GM18520 (cell line): ENCODE data around the gene VILL.
"Not testable (repeated sequence)": the region's sequence is repeated elsewhere in the genome, so short reads cannot be mapped to it uniquely, and the experiment has no call there.

Source experiments
- ATAC-seq: cut with Tn5 transposase; IDR thresholded peaks from one replicate; pipeline ENCODE4 v1.9.1; 2021; ENCODE audit not compliant: unreplicated experiment

VILL gene

DNA sequence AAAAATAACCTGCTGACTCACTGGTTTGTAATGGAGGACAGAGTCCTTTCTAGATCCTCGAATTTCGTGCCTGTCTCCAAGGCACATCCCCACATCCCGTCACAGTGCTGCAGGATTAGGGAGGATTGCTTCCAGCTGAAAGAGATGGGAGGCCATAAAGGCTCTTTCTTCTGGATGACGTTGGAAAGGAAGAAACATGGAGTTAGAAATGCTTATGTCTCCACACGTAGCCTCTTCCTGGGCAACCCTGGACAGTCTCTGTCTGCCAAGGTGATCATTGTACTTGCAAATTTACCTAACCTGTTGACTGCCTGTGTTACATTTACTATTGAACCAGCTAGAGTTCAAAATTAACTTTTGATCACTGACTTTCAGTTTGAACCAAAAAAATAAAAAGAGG, 27.6 kb upstream of the VILL start:
- ATAC-seq = no peak

DNA sequence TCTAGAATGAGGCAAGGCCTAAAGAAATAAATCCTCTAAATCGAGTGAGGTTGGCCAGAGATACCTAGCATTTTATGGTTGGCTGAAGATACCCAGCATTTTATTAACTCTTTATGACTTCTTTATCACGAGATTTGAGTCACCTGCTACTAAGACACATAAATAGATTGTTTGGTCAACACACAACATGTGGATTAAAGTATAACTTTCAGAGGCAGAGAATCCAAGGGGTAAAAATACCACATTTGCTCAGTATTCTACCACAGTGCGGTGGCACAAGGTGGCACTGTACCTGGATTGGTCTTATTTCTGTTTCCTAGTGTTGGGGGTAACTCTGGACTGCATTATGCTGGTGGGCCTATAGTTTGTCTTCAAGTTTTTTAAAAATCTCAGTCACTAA, 27.0 kb upstream of the VILL start:
- ATAC-seq = no peak

DNA sequence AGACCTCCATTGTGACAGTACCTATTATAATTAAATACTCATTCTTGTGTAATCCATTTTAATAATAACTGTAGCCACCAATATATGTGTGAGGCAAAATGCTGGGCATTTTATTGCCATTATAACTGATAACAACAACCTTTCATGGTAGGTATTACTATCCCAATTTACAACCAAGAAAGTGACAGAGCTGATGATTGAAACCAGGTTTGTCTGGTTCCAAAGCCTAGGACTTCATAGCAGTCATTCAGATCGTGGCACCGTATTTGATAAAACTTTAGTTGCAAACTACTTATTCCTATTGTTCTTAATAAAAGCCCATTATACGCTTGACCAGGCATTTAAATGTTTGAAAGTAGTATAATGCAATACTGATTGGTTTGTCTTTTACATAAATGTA, 26.4 kb upstream of the VILL start:
- no peak for ATAC-seq

DNA sequence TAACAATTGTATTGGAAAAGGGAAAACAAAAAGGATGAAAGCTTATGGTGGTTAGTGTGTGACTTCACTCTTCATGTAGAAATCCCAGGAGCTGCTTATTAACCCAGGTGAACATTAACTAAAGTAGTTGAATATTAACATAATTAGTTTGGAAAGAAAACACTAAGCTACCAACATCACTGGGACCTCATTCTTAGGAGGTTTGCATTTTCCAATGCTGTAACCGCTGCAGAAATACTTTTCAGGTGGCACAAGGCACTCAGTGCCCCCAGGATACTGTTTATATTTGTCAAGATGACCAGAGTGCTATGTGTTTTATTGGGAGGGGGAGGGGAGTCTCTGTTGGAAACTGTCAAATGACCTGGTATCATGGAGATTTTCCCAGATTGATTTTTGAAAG, 25.9 kb upstream of the VILL start:
- ATAC-seq = no peak

DNA sequence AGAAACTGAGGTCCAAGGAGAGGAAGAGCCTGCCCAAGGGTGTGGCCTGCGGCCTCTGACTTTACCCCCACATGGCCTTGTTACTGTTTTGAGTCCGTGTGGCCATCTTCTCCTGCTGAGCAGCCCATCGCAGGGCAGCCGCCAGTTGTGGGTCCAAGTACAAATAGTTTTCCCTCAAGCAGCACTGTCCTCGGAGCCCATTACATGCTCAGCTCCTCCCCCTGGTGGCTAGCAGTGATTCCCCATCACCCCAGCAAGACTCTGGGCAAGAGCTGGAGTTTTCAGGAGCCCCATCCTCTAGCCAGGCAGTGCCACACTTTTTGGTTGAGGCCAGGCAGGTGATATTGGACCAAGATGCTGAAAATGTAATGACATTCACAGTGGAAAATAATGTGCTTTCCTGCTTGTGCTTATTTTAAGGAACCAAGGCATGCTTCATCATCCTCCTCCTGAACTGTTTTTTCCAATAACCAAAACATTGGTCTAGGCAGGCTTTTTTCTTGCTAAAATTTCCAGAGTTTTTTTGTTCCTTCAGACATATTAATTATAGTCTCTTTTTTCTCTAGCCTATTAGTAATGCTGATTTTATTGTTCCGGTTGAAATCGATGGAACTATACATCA, 23.2 kb upstream of the VILL start:
- no peak for ATAC-seq

DNA sequence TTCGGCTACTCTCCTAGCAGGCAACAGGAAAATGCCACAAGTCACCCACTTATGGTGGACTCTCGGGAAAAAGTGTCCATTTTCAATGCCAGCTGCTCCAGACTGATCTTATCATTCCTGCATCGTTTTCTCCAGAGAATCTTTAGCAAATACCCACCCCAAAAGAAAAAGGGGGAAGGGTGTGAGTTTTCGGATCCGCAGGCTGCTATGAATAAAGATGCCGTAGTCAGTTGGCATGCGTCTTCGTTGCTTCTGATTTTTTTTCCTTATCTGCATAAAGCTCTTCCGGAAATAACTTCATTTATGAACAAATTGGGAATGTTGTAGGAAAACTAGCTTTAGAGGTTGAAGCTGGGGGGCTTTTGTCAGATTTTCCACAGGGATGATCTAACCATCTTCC, 22.4 kb upstream of the VILL start:
- no peak for ATAC-seq

DNA sequence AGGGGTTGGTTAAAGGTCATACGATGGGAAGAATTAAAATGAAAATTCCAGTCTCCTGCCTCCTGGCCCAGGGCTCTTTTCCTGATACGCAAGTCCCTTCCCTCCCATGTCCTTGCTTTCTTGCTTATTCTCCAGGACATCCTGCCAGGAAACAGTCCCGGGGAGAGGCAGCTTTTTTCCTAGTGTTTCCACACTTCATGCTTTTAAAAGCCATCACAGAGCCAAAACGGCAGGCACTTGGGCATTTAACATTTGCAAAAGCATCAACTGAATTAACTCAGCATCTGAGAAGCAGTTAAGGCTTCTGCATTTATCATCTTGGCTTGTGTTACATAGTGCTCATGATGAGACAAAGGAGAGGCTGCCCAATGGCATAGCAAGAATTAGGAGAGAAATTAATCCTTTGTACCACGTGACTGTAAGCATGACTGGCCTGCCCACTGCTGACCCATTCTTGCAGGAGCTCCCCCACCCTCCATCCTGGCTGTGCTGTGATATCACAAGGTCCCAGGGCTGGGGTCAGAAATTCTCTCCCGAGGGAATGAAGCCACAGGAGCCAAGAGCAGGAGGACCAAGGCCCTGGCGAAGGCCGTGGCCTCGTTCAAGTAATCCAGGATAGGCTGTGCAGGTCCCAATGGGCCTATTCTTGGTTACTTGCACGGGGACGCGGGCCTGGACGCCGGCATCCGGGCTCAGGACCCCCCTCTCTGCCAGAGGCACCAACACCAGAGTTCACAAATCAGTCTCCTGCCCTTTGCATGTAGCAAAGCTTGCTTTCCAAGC, 21.6 kb upstream of the VILL start:
- no peak for ATAC-seq

DNA sequence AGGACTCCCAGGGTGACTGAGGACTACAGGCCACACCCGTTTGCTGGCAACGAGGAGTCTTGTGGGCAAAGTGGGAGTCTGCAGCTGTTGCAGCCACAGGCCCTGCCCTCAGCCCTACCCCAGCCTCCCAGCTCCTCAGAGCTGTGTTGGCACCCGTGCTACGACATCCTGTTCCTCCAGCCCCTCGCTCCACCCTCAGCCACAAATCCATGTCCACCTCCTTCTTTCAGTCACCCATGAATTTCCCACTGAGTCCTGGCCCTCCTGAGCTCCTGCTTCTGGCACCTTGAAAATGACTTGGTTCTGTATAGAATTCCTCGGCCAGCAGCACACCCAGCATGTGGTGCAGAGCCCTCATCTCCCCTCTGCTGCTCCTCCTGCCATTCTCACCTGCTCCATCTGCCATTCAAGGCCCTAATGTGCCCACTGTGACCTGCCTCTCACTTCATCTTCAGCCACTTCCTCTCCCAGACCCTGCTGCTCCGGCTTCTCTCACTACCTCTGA, 20.9 kb upstream of the VILL start:
- no peak for ATAC-seq

DNA sequence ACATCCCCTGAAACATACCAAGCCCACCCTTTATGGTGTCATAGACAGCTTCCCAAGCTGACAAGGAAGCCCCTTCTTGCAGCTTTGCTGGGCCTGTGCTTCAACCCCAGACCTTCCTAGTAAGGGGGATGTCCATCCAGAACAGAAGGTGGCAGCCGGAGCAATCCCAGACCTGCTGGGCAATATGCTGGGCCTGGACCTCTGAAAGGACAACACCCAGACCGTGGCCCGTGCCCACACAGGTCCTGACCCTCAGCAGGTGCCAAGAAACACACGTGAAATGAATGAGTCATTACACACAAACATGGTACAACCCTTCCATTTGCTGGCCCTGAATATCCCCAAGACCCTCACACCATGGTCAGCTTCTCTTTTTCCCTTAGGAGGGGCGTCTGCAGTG, 19.8 kb upstream of the VILL start:
- ATAC-seq = no peak

DNA sequence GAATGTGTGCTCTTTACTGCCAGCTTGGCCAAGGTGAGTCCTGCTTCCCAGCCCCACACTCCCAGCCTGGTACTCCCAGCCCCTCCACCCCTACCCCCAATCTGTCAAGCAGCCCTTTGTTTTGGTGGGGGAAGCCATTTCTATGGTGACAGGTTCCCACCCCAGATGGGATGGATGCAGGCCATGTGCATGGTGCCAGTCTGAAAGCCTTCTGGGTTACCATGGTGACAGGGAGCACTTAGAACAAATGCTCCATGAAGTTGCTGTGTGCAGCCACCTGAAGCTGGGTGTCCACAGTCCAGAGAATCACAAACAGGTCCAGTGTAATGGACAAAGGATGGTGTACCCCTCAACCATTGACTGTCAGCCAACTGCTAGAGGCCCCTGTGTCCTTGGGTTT, 19.1 kb upstream of the VILL start:
- no peak for ATAC-seq

DNA sequence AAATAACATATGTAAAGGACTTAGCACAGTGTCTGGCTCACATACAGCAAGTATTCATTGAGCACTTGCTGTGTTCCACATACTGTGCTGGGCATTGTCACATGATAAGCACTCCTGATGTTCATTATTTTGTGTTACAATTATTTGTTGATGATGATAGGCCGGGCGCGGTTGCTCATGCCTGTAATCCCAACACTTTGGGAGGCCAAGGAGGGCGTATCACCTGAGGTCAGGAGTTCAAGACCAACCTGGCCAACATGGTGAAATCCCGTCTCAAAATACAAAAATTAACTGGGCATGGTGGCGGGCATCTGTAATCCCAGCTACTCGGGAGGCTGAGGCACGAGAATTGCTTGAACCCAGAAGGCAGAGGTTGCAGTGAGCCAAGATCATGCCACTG, 18.5 kb upstream of the VILL start:
- not testable (repeated sequence) for ATAC-seq

DNA sequence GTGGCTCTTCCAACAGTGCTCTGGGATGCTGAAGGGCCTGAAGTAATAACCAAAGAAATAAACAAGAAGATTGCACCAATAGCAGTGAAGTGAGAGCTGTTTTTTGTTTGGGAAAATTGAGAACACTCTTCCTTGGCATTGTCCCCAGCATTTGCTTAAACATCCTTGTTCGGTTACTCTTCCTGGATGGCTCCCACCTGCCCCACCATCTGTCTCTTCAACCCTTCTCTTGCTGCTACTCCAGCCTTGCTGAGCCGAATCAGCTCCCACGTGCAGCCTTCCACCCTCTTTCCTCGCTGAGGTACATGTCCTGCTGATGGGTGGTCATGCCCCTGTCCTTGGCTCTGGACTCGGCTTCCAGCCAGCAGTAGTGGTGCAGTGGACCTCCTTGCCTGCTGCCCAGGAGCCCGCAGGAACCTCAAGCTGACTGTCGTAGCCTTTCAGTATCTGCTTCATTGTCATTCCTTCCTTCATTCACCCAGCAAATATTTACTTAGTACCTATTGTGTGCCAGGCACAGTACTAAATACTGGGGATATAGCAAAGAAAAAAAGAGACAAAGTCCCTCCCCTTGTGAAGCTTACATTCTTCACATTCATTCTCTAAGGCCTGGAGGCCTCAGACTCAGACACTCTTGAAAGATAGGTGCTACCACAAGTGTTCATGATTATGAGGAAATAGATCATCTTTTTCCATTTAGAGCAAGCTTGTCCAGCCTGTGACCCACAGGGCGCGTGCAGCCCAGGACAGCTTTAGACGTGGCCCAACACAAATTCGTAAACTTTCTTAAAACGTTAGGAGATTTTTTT, 17.1 kb upstream of the VILL start:
- no peak for ATAC-seq

DNA sequence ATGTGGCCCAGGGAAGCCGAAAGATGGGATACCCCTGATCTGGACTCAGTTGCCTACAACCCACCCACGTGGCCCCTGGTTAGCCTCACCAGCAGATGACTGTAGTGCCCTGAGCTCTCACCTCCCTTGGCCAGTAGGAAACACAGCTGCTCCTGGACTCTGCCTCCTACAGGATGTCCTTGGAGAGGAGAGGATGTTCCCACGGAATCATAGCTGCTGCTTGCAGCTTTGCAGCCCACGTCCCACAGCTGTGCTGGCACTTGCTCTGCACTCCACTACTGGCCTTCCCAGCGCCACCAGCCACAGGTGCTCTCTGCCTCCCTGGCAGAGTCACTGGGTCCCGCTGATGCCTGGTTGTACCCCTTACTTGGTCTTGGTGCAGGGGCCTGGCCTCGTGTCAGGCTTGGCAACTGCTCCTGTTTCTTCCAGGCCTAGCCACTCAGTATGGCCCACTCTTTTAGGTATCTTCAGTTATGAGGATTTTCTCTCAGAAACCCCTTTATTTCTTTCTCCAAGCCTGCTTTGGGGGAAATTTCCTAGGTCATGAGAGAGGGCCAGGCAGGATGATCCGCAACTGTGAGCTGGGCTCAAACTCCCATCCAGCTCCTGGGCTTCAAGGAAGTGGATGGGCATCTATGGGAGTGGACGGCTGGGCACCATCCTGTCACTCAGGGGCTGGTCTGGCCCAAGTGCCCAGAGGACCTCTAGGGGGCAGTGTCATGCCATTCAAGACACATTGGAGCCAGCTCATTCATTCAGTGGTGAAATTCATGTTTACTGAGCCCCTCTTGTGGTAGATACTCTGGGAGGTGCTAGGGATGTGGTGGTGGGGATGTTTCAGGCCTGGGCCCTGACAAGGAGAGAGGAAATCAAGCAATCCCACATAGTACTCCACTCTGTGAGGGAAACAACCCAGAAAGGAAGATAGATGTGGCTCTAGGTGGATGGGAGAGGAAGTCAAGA, 16.2 kb upstream of the VILL start:
- peak; percentile 74 for ATAC-seq

DNA sequence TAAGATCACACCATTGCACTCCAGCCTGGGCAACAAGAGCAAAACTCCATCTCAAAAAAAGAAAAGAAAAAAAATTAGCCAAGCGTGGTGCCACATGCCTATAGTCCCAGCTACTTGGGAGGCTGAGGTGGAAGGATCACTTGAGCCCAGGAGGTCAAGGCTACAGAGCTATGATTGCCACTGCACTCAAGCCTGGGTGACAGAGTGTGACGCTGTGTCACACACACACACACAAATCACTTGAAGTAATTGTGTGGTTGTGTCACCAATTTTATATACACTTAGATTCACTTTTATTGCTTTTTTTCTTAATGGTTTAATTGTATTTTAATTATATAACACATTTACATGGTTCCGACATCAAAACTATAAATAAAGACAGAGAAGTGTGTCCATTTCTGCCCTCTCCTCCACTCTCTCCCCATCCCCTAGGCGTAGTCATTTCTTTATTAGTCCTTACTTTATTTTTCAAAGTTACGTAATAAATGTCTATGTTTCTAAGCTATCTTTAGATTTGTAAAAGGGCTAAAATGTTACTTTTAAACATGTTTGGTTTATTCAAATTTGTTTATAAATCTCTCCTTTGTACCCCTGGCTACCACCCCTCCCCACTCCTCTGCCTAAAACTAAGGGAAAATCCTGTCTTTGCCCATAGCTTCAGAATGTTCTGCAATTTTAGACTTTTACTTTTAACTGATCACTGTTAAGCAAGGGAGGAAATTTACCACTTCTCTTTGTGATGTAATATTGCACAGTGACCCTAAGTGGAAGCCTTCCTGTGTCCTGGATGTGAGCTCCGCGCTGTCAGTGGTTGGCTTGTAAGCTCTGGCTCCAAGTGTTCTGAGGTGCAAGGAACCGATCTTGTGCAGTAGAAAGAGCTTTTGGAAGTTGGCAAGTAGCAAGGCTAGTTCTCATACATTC, 10.8 kb upstream of the VILL start:
- no peak for ATAC-seq

DNA sequence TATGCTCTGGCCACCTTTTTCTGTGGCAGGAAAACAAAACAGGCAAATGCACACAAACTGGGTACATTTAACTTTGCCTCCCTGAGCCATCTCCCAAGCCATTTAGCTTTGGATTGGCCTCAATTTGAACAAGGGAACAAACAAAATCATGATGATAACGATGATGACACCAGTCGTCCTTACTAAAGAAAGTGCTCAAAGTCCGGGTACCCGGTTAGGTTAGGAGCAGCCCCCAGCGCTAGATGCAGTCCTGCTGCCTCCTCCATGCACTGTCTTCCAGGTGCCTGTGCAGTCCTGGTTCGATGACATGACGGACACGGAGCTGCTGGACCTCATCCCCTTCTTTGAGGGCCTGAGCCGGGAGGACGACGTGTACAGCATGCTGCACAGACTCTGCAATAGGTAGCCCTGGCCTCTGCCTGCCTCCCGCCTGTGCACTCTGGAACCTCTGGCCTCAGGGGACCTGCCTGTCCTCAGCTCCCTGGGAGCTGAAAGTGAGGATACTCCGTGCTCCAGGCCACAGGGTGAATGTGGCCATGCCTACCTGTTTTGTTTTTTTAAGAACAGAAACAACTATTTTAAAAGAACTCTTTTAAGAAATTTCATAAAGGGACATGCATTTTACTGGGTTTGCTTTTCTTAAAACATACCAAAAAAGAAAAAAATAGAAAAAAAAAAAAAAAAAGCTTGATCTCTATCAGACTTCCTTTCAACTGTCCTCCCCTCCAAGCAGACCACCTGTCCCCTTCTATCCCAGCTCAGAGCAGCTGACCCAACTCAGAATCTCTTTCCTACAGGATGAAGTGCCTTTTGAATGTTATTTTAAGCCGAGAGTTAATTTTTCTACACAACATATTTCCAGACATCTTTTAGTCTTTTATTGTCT, 9.9 kb upstream of the VILL start:
- no peak for ATAC-seq

DNA sequence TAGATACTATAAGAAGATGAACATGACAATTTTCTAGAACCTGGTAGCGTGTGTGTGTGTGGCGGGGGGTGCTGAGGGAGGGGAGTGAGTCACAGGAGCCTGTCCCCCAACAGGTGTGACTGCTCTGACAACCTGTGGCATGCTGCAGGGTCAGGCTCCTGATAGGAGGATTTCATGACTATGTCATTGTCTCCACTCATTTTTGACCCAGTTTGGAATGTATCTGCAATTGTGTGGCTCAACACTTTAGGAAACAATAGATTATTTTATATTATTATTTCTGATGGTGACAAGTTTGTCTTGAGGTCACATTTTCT, 9.3 kb upstream of the VILL start:
- ATAC-seq = no peak

DNA sequence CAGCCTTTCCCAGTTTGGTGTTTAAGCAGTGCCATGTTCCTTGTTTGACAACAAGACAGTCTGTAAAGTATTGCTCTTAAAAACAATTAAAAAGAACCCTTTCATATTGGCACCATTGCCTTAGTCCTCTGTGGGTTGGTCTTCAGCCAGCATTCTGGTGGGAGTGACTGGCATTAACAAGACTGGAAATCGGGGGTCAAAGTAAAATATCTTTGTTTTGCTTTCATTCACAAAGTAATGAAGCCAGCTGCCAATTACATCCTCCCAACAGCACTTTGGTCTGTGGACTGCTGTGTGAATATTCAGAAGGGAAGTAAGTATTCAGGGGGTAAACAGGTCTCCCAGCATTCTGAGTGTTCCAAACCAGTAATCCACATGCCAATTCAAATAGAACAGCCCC, 8.3 kb upstream of the VILL start:
- ATAC-seq = no peak

DNA sequence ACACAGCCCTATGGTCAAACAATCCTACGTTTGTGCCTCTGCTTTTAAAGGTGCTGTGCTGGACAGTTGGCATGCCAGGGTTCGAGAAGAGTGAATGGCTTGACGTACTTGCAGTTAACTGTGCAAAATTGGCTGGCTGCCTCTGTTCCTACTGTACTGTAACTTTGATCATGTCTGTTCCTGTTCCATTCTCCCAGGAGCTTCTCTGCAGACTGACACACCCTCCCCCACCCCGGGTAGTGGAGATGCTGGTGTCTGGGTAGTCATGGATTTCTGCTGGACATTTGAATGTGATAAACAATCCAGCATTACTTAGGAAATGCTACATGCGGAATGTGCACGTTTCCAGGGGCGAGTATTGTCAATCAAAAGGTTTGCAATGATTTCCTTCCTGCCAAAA, 6.5 kb upstream of the VILL start:
- no peak for ATAC-seq

DNA sequence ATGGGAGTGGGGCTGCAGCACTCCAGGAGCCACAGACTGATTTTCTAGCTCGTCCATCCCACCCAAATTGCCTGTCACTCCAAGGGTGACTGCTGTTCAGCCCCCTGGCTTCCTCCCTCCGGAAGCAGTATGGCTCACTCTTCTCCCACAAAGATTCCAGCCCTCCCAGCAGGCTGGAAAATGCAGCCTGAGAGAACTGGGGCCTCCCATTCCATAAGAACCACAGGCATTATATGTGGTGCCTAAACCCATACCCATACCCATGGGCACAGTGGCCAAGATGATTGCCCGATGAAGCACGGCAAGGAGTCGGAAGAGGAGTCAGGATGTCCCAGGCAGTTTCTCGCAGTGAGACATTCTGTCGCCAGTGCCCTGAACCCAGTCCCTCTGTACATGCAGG, 6.0 kb upstream of the VILL start:
- no peak for ATAC-seq
